PC-3 (cell line): ENCODE measurements around the gene DPP7. TPM values are rescaled to one million over a fixed set of nuclear protein-coding genes. Genes with fewer than 3 reads are reported as not detected.
A peak's percentile ranks its signal among the peaks of the same experiment; 100 is the strongest.

Experiments
- ATAC-seq: fragments of 200-7000 bp; cut with Tn5 transposase; 2 replicates; pipeline ENCODE4 v1.9.1; 2020; ENCODE audit warnings: mild to moderate bottlenecking, moderate library complexity
- Bru-seq: library from RNA; stranded (reverse); fragments of 400-500 nt; gene quantifications from one replicate; lab custom pipeline; 2021; lab: Mats Ljungman, UMichigan
- BruChase-seq, 2 experiments: library from RNA; stranded (reverse); fragments of 400-500 nt; gene quantifications; one replicate each; lab custom pipeline; 2021; lab: Mats Ljungman, UMichigan
- BruUV-seq: library from RNA; stranded (reverse); fragments of 400-500 nt; replicated peaks from 2 replicates; lab custom pipeline; 2021; lab: Mats Ljungman, UMichigan
- CTCF ChIA-PET: fragments of 300-600 bp; sonication (Branson Sonifier 250); formaldehyde crosslinking; loops from one replicate; lab custom pipeline; 2022; ENCODE audit warnings: antibody characterized with exemption; lab: Charles Lee
- POLR2A ChIA-PET: fragments of 300-600 bp; sonication (Branson Sonifier 250); formaldehyde crosslinking; loops from one replicate; lab custom pipeline; 2022; ENCODE audit warnings: antibody characterized with exemption; ENCODE audit not compliant: unreplicated experiment; lab: Charles Lee
- DNase-seq: peaks from one replicate; pipeline ENCODE4 v3.0.0-alpha.2; 2015
- H2AFZ ChIP-seq: fragments of 300-600 bp; sonication (generic); 2 replicates; pipeline ENCODE4 v1.6.0; 2016; ENCODE audit warnings: antibody characterized with exemption, low read length
- H3F3A ChIP-seq: fragments of 300-600 bp; sonication (generic); one replicate; pipeline ENCODE4 v1.6.0; 2017; ENCODE audit warnings: antibody characterized with exemption, low read length, control low read depth, mild to moderate bottlenecking; ENCODE audit not compliant: unreplicated experiment
- H3K27ac ChIP-seq: fragments of 300-600 bp; sonication (generic); 2 replicates; pipeline ENCODE4 v1.5.1; 2016; ENCODE audit warnings: mild to moderate bottlenecking, low read length
- H3K27me3 ChIP-seq: fragments of 300-600 bp; sonication (generic); 2 replicates; pipeline ENCODE4 v1.6.1; 2016; ENCODE audit warnings: low read length, mixed read lengths
- H3K36me3 ChIP-seq: fragments of 300-600 bp; sonication (generic); 2 replicates; pipeline ENCODE4 v1.6.1; 2016; ENCODE audit warnings: low read depth, mixed run types, low read length, mixed read lengths
- H3K4me1 ChIP-seq: fragments of 300-600 bp; sonication (generic); 2 replicates; pipeline ENCODE4 v1.5.1; 2016; ENCODE audit warnings: low read length; ENCODE audit not compliant: insufficient read depth
- H3K4me2 ChIP-seq: fragments of 300-600 bp; sonication (generic); 2 replicates; pipeline ENCODE4 v1.6.0; 2016; ENCODE audit warnings: low read length
- H3K4me3 ChIP-seq: fragments of 300-600 bp; sonication (generic); 2 replicates; pipeline ENCODE4 v1.5.1; 2016; ENCODE audit warnings: mild to moderate bottlenecking, low read length, mixed read lengths
- H3K79me2 ChIP-seq: fragments of 300-600 bp; sonication (generic); 2 replicates; pipeline ENCODE4 v1.6.1; 2017; ENCODE audit warnings: low read length, mixed read lengths
- H3K9ac ChIP-seq: fragments of 300-600 bp; sonication (generic); 2 replicates; pipeline ENCODE4 v1.6.0; 2016; ENCODE audit warnings: mild to moderate bottlenecking, low read length
- H3K9me2 ChIP-seq: fragments of 300-600 bp; sonication (generic); replicated peaks from 2 replicates; pipeline ENCODE4 v1.6.1; 2016; ENCODE audit warnings: mixed run types, low read length, mixed read lengths
- H3K9me3 ChIP-seq: fragments of 300-600 bp; sonication (generic); 2 replicates; pipeline ENCODE4 v1.6.1; 2016; ENCODE audit warnings: low read length, mixed read lengths
- H4K20me1 ChIP-seq: fragments of 300-600 bp; sonication (generic); 2 replicates; pipeline ENCODE4 v1.6.1; 2016; ENCODE audit warnings: low read length, mixed read lengths
- EZH2 ChIP-seq: fragments of 300-600 bp; sonication (generic); IDR thresholded peaks from one replicate; pipeline ENCODE4 v1.6.1; 2017; ENCODE audit warnings: antibody characterized with exemption, mild to moderate bottlenecking, low read length; ENCODE audit not compliant: unreplicated experiment
- EZH2phosphoT487 ChIP-seq: fragments of 300-600 bp; sonication (generic); IDR thresholded peaks from 2 replicates; pipeline ENCODE4 v1.6.1; 2018; ENCODE audit warnings: mild to moderate bottlenecking, antibody characterized with exemption, low read length, borderline replicate concordance
- intact Hi-C: fragments of 100-400 bp; cut with micrococcal nuclease; formaldehyde crosslinking; loops from 2 replicates; pipeline ENCODE4 v1.9.0; 2023
- long read RNA-seq: library from polyadenylated mRNA; unstranded; transcript quantifications from one replicate; pipeline ENCODE4 v2.0.0, GENCODE V29; 2021; ENCODE audit not compliant: unreplicated experiment
- total RNA-seq: library from RNA; depleted of rRNA; stranded (reverse); fragments of >200 nt; gene quantifications from 2 replicates; pipeline ENCODE4 v1.2.3, GENCODE V29; 2014; rRNA removed
- TF ChIP-seq, protein P1 (sequence below): fragments of 300-600 bp; sonication (generic); conservative IDR thresholded peaks from 2 replicates; pipeline ENCODE4 v1.5.1; 2017; ENCODE audit warnings: antibody characterized with exemption, low read depth, mild to moderate bottlenecking, low read length

Gene DPP7
- total RNA-seq, result 101 and 103 TPM in 2 replicates
- Bru-seq, nascent RNA, result percentile 53 among the genes with signal in this experiment
- percentile 72 among the genes with signal in this experiment for BruChase-seq, experiment 1, labeled RNA remaining after a 6-hour chase
- percentile 68 among the genes with signal in this experiment for BruChase-seq, experiment 2, labeled RNA remaining after a 2-hour chase
- long read RNA-seq, transcript DPP7-201 (13 exons, 1,590 nt), result major isoform, 86 of 209 reads
- long read RNA-seq, partial matches to known transcripts, result 50 of 209 reads
- long read RNA-seq, other reads (novel, unspliced or antisense), result 71 of 209 reads

DNA sequence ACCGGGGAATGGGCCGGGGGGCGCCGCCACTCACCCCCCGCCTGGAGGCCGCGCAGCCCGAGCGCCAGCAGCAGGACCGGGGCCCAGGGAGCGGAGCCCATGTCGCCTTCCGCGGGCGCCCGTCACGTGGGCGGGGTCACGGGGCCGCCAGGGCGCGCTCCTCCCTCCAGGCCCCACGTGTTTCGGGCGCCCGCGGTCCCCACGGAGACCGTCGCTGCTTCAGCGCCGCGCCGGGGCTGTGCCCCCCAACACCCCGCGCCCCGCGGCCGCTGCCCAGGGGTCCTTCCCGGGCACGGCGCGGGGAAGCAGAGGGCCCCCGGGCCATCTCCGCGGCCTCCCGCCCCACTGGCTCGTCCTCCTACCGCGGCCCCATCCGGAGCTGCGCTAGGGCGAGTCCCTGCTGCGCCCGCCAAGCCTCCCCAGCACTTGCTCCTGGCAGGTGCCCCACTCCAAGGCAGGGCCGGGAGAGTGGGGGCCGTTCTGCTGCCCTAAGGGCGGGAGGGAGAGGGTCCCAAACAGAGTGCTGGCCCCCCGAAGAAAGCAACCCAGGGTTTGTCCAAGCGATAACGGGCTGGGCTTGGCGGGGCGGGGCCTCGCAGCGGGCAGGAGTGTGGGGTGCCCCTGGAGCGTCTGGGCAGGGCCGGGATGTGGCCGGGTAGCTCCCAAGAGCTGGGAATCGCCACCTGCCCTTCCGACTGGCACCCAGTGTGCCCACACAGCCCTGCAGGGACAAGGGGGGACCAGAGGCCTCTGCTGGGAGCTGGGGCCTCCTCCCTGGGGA, at the start of gene DPP7:
Gene DPP7 (minus strand): TSS at position 121 of the 781 bp plus-strand sequence. CDS start 20 bp downstream, at position 101.
- intact Hi-C loops, result loop anchor here (5.0 kb wide), 1 partner anchor 112 kb away; the partner anchor contains the start of genes CYSRT1 and RNF224
- H3K4me2 ChIP-seq, result peak within 1 kb of the TSS; percentile 82
- 0 out of 2 replicates have a peak, but pooled peaks cover 5% of the 10 kb centered on the region for H3K4me1 ChIP-seq
- H3K79me2 ChIP-seq, result no peaks in the 10 kb centered on the region
- H3K27ac ChIP-seq, result no peak within 1 kb of the TSS
- ChIA-PET CTCF (no interaction called here), POLR2A (no interaction called here)
- H3K4me3 ChIP-seq, result peak within 1 kb of the TSS; percentile 70
- no peaks in the 10 kb centered on the region for H3K36me3 ChIP-seq
- H4K20me1 ChIP-seq, result no peaks in the 10 kb centered on the region
- TF ChIP-seq EZH2 (no peak), EZH2phosphoT487 (no peak)
- TF ChIP-seq, protein P1, sequence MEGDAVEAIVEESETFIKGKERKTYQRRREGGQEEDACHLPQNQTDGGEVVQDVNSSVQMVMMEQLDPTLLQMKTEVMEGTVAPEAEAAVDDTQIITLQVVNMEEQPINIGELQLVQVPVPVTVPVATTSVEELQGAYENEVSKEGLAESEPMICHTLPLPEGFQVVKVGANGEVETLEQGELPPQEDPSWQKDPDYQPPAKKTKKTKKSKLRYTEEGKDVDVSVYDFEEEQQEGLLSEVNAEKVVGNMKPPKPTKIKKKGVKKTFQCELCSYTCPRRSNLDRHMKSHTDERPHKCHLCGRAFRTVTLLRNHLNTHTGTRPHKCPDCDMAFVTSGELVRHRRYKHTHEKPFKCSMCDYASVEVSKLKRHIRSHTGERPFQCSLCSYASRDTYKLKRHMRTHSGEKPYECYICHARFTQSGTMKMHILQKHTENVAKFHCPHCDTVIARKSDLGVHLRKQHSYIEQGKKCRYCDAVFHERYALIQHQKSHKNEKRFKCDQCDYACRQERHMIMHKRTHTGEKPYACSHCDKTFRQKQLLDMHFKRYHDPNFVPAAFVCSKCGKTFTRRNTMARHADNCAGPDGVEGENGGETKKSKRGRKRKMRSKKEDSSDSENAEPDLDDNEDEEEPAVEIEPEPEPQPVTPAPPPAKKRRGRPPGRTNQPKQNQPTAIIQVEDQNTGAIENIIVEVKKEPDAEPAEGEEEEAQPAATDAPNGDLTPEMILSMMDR, result no peak
- peak; percentile 79 for ATAC-seq
- peak within 1 kb of the TSS; percentile 49 for H3K9ac ChIP-seq
- no peaks in the 10 kb centered on the region for H3F3A ChIP-seq
- no peaks in the 10 kb centered on the region for H3K27me3 ChIP-seq
- no peaks in the 10 kb centered on the region for H3K9me2 ChIP-seq
- H2AFZ ChIP-seq, result peak within 1 kb of the TSS; percentile 77
- BruUV-seq, result no TSS peak
- H3K9me3 ChIP-seq, result no peaks in the 10 kb centered on the region
- DNase-seq, result peak; percentile 41

DNA sequence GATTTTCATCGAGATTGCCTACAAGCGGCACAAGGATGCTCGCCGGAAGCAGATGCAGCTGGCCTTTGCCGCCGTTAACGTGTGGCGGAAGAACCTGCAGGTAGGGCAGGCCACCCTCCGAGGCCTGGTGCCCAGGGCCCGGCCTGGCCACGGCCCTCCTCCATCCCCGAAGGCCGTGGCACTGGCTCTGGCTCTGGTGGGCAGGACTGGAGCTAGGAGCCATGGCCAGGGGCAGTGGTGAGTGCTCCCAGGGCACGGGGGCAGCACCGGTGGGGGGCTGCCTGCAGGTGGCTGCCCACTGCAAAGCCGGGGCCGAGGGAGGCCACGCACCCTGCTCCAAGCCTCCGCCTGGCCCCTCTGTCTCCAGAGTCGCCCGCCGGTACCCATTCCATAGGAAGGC, 49.3 kb upstream of the DPP7 start:
- TF ChIP-seq EZH2, result no peak
- TF ChIP-seq, protein P1, result no peak
- no peak for TF ChIP-seq EZH2phosphoT487
- intact Hi-C loops, result no loop called here
- H3K9me3 ChIP-seq, result no peaks in the 10 kb centered on the region
- no peak for DNase-seq
- H3K4me2 ChIP-seq, result no peak overlapping the region
- no peaks in the 10 kb centered on the region for H3K9me2 ChIP-seq
- no peaks in the 10 kb centered on the region for H3K36me3 ChIP-seq
- H2AFZ ChIP-seq, result no peak overlapping the region
- no peak for ATAC-seq
- H3K4me1 ChIP-seq, result no peaks in the 10 kb centered on the region; the same call in 1 of the 2 replicates
- no TSS peak for BruUV-seq
- no peaks in the 10 kb centered on the region for H4K20me1 ChIP-seq
- ChIA-PET CTCF (no interaction called here), POLR2A (no interaction called here)
- no peak overlapping the region for H3K27ac ChIP-seq
- no peak overlapping the region for H3K4me3 ChIP-seq
- H3K79me2 ChIP-seq, result no peaks in the 10 kb centered on the region
- no peaks in the 10 kb centered on the region for H3F3A ChIP-seq
- no peak overlapping the region for H3K9ac ChIP-seq
- H3K27me3 ChIP-seq, result peaks cover 20% of the 10 kb centered on the region
